Femur (tissue), 1 donor: Measurements from ENCODE around the gene DIAPH3.

ENCODE experiments used
- DNase-seq: peaks from one replicate; pipeline ENCODE4 v3.0.0-alpha.2; 2017

The DIAPH3 gene

GRCh38 chr13:59946944-59947343 is 216.8 kb downstream of the DIAPH3 start:
- no peak for DNase-seq

GRCh38 chr13:59931621-59932020 is 232.1 kb downstream of the DIAPH3 start:
- DNase-seq = no peak

- DNase-seq = no peak
Measured at GRCh38 chr13:59924256-59924655, 239.5 kb downstream of the DIAPH3 start.

GRCh38 chr13:59915252-59915651 is 248.5 kb downstream of the DIAPH3 start:
- no peak for DNase-seq

- DNase-seq = no peak
Measured at GRCh38 chr13:59914556-59914955, 249.2 kb downstream of the DIAPH3 start.

- DNase-seq = no peak
Measured at GRCh38 chr13:59906413-59907049, 257.2 kb downstream of the DIAPH3 start.

GRCh38 chr13:59901191-59901590 is 262.5 kb downstream of the DIAPH3 start:
- no peak for DNase-seq

- no peak for DNase-seq
Measured at GRCh38 chr13:59898066-59898465, 265.7 kb downstream of the DIAPH3 start.

GRCh38 chr13:59893266-59893665 is 270.5 kb downstream of the DIAPH3 start:
- DNase-seq = no peak

GRCh38 chr13:59891053-59891452 is 272.7 kb downstream of the DIAPH3 start:
- no peak for DNase-seq

GRCh38 chr13:59890054-59890453 is 273.7 kb downstream of the DIAPH3 start:
- DNase-seq = no peak

- no peak for DNase-seq
Measured at GRCh38 chr13:59888408-59888807, 275.3 kb downstream of the DIAPH3 start.

- DNase-seq = no peak
Measured at GRCh38 chr13:59885076-59885475, 278.7 kb downstream of the DIAPH3 start.

- no peak for DNase-seq
Measured at GRCh38 chr13:59883885-59884284, 279.8 kb downstream of the DIAPH3 start.

GRCh38 chr13:59880468-59880867 is 283.3 kb downstream of the DIAPH3 start:
- DNase-seq = no peak

GRCh38 chr13:59879281-59879680 is 284.4 kb downstream of the DIAPH3 start:
- no peak for DNase-seq

GRCh38 chr13:59877933-59878332 is 285.8 kb downstream of the DIAPH3 start:
- no peak for DNase-seq

GRCh38 chr13:59874973-59875372 is 288.8 kb downstream of the DIAPH3 start:
- no peak for DNase-seq

GRCh38 chr13:59873856-59874255 is 289.9 kb downstream of the DIAPH3 start:
- DNase-seq = no peak

- DNase-seq = no peak
Measured at GRCh38 chr13:59873309-59873708, 290.4 kb downstream of the DIAPH3 start.

GRCh38 chr13:59867867-59868266 is 295.9 kb downstream of the DIAPH3 start:
- DNase-seq = no peak

GRCh38 chr13:59865398-59865797 is 298.3 kb downstream of the DIAPH3 start:
- no peak for DNase-seq

- DNase-seq = no peak
Measured at GRCh38 chr13:59863621-59864020, 300.1 kb downstream of the DIAPH3 start.

- no peak for DNase-seq
Measured at GRCh38 chr13:59861676-59862075, 302.1 kb downstream of the DIAPH3 start.

- DNase-seq = no peak
Measured at GRCh38 chr13:59856281-59856810, 307.4 kb downstream of the DIAPH3 start.
